Gastrocnemius medialis (tissue), 4 donors: ENCODE results near the gene ACOT7. TPM values are rescaled to one million over a fixed set of nuclear protein-coding genes. Genes with fewer than 3 reads are reported as not detected.

Source experiments
- ATAC-seq, 2 donors: fragments of 150-250 bp; one replicate each; pipeline ENCODE4 v1.9.1; 2016
- DNase-seq, 2 donors: peaks; one replicate each; pipeline ENCODE4 v3.0.0-alpha.2; 2019
- H3K27ac ChIP-seq, 4 donors: fragments of 200-600 bp; sonication (generic); 1 replicate in 1 of 4; 2 replicates in 3 of 4; pipeline ENCODE4 v1.5.1; 2016 to 2018; ENCODE audit warnings: mild to moderate bottlenecking in 2 of 4, moderate library complexity in 1 of 4
- H3K27me3 ChIP-seq, 3 donors: fragments of 200-600 bp; sonication (generic) in 2 of 3; 1 replicate in 1 of 3; 2 replicates in 2 of 3; pipeline versions ENCODE4 v1.5.1 to v1.6.0; 2016 to 2019; ENCODE audit warnings: mild to moderate bottlenecking in 1 of 3, moderate library complexity in 1 of 3
- H3K36me3 ChIP-seq, 2 donors: fragments of 200-600 bp; sonication (generic) in 1 of 2; one replicate each; pipeline ENCODE4 v1.5.1; 2017 to 2018
- H3K4me1 ChIP-seq, 2 donors: fragments of 200-600 bp; sonication (generic) in 1 of 2; one replicate each; pipeline ENCODE4 v1.5.1; 2016 to 2017; ENCODE audit warnings: mild to moderate bottlenecking in 2 of 2
- H3K4me3 ChIP-seq, 4 donors: fragments of 200-600 bp; sonication (generic) in 3 of 4; 1 replicate in 1 of 4; 2 replicates in 3 of 4; pipeline ENCODE4 v1.5.1; 2016 to 2019; ENCODE audit warnings: mild to moderate bottlenecking in 2 of 4
- H3K9me3 ChIP-seq, 3 donors: fragments of 200-600 bp; sonication (generic) in 2 of 3; 1 replicate in 1 of 3; 2 replicates in 2 of 3; pipeline ENCODE4 v1.5.1; 2016 to 2019
- POLR2A ChIP-seq, 2 donors: fragments of 450-650 bp; IDR thresholded peaks; one replicate each; pipeline ENCODE4 v1.6.1; 2017; ENCODE audit warnings: antibody characterized with exemption in 2 of 2, mild to moderate bottlenecking in 2 of 2, moderate library complexity in 2 of 2
- in situ Hi-C, 4 donors: fragments of 200-750 bp; cut with MboI; loops; one replicate each; pipeline versions ENCODE4 v1.15.0 to v1.8.0; 2017; ENCODE audit warnings: low sequenced_read_pairs in 4 of 4
- intact Hi-C: fragments of 100-400 bp; cut with DNase I; formaldehyde crosslinking; loops from one replicate; pipeline ENCODE4 v1.15.1; 2023; ENCODE audit warnings: low total_unique reads
- total RNA-seq, 4 donors: library from RNA; depleted of rRNA; stranded (reverse); fragments of >200 nt; gene quantifications; one replicate each; pipeline versions ENCODE4 v1.1.0 to v1.2.3, GENCODE V29; 2016
- TF ChIP-seq, protein P1 (sequence below), 5 experiments: fragments of 450-650 bp in 3 of 5; fragments of 200-600 bp in 2 of 5; sonication (generic) in 2 of 5; IDR thresholded peaks in 4 of 5; conservative IDR thresholded peaks in 1 of 5; 1 replicate in 4 of 5; 2 replicates in 1 of 5; pipeline ENCODE4 v1.5.1; 2016 to 2019; ENCODE audit warnings: antibody characterized with exemption in 5 of 5, mild to moderate bottlenecking in 3 of 5, moderate library complexity in 3 of 5

Gene ACOT7
- total RNA-seq, 4 donors from 2014 or later = 1.3 to 5.8 (median 3.2) TPM

DNA sequence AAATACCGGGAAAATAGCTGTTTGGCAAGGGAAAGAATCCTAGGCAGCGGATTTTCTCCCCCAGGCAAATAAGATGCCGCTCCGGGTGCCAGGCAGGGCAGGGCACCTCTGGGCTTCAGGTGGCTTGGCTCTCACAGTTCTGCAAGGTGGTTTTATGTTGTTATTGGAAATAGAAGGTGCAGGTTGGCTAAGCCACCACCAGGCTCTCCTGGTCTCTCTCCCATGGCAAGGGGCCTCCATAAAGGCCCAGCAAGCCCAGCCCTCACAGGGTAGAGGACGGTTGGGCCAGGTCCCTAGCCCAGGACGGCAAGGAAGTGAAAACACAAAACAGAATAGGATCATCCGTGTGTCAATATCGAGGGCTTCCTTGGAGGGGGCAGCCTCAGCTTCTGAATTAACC lies 95.0 kb downstream of the ACOT7 start:
- Histone ChIP-seq H3K27me3 (no peaks in the 10 kb centered on the region), H3K4me1 (peaks cover 0 to 7% of the 10 kb centered on the region in 2 donors), H3K4me3 (no peak overlapping the region), H3K27ac (no peak overlapping the region), H3K36me3 (no peaks in the 10 kb centered on the region), H3K9me3 (no peaks in the 10 kb centered on the region)
- ATAC-seq (no peak), DNase-seq (no peak)
- intact Hi-C loops (no loop called here), in situ Hi-C loops (no loop called here)
- TF ChIP-seq, protein P1, sequence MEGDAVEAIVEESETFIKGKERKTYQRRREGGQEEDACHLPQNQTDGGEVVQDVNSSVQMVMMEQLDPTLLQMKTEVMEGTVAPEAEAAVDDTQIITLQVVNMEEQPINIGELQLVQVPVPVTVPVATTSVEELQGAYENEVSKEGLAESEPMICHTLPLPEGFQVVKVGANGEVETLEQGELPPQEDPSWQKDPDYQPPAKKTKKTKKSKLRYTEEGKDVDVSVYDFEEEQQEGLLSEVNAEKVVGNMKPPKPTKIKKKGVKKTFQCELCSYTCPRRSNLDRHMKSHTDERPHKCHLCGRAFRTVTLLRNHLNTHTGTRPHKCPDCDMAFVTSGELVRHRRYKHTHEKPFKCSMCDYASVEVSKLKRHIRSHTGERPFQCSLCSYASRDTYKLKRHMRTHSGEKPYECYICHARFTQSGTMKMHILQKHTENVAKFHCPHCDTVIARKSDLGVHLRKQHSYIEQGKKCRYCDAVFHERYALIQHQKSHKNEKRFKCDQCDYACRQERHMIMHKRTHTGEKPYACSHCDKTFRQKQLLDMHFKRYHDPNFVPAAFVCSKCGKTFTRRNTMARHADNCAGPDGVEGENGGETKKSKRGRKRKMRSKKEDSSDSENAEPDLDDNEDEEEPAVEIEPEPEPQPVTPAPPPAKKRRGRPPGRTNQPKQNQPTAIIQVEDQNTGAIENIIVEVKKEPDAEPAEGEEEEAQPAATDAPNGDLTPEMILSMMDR (IDR thresholded peaks at IDR 0.05 in 4 of 5, conservative IDR thresholded peaks at IDR 0.05 in 1 of 5) = no peak
- no peak for TF ChIP-seq POLR2A (IDR thresholded peaks at IDR 0.05)

DNA sequence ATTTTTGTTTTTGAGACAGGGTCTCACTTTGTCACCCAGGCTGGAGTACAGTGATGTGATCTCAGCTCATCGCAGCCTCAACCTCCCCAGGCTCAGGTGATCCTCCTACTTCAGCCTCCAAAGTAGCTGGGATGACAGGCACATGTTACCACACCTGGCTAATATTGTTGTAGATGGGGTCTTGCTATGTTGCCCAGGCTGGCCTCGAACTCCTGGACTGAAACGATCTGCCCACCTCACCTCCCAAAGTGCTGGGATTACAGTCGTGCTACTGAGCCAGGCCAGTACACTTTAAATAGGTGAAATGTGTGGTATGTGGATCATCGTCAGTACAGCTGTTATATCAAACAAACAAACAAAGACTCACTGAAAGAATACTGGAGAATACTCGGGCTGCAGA lies 97.7 kb downstream of the ACOT7 start:
- ATAC-seq (no peak), DNase-seq (no peak)
- Histone ChIP-seq H3K9me3 (no peaks in the 10 kb centered on the region), H3K4me1 (peaks cover 0 to 7% of the 10 kb centered on the region in 2 donors), H3K27me3 (no peaks in the 10 kb centered on the region), H3K36me3 (no peaks in the 10 kb centered on the region), H3K27ac (no peak overlapping the region), H3K4me3 (no peak overlapping the region)
- intact Hi-C loops (no loop called here), in situ Hi-C loops (no loop called here)
- TF ChIP-seq, protein P1 (IDR thresholded peaks at IDR 0.05 in 4 of 5, conservative IDR thresholded peaks at IDR 0.05 in 1 of 5) = no peak
- no peak for TF ChIP-seq POLR2A (IDR thresholded peaks at IDR 0.05)

DNA sequence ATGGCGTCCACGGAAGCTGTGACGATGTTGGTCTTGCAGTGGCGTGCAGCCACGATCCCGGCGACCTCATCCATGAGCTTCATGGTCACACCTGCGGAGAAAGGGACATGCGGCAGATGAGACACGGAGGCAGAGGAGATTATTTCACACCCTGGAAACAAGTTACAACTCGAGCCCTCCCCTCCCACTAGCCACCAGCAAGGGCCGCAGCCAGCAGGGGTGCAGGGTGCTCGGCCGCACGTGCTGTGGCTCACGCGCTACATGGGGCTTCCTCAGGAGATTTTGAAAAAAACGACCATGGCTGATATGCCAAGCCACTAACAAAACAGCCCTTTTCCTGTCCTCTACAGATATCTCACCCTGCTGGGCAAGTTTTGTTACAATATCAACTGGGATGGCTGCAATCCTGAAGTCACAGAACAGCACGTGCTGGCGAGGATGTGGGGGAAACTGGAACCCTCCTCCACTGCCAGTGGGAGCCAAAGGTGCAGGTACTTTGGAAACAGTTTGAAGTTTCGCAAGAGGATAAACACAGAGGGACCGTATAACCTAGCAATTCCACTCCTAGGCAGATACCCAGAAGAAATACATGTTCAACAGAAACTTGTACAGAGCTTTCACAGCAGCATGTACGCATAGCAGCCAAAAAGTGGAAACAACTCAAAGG lies 98.5 kb downstream of the ACOT7 start:
- in situ Hi-C loops = no loop called here
- Histone ChIP-seq H3K4me3 (no peak overlapping the region), H3K4me1 (peaks cover 0 to 7% of the 10 kb centered on the region in 2 donors), H3K36me3 (no peaks in the 10 kb centered on the region), H3K27ac (no peak overlapping the region), H3K27me3 (no peaks in the 10 kb centered on the region), H3K9me3 (no peaks in the 10 kb centered on the region)
- ATAC-seq (no peak), DNase-seq (no peak)
- no peak for TF ChIP-seq POLR2A (IDR thresholded peaks at IDR 0.05)
- TF ChIP-seq, protein P1 (IDR thresholded peaks at IDR 0.05 in 4 of 5, conservative IDR thresholded peaks at IDR 0.05 in 1 of 5) = no peak
- intact Hi-C loops = no loop called here

DNA sequence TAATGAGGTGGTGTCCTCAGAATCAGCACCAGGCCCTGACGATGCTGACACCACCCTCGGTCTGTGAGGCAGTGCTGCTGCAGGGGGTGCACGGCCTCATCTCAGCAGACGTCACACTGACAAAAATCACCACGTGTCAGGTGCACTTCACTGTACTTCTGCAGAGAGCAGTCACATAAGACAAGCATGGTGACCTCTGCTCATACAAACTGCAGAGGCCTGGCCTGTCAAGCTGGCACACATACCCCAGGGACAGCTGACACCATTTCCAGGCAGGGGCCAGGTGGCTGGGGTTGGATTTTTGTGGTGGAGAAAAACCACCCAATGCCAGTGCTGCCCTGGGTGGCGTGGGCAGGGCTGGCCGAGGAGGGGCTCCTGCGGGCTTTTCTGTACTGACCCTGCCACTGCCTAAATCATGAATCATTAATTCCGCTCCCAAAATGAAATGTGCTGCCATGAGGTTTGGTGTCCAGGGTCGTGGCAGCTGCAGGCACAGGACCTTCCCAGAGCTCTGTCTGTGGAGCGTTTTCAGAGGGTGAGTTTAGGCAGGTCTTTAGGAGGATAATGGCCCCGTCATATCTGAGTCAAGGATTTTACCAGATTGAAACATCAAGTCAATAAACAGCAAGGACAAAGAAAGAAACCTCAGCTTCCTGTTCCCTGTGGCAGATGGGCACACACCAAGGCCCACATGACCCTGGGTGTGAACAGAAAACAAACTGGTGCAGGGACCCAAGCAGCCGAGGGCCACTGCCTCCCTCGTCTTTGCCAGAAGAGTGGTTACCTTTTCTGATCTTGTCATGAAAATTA lies 99.3 kb downstream of the ACOT7 start:
- in situ Hi-C loops = no loop called here

More for the DNA sequence above, 99.3 kb downstream of the ACOT7 start:
- no peaks in the 10 kb centered on the region for H3K36me3 ChIP-seq
- H3K4me3 ChIP-seq = no peak overlapping the region
- peaks cover 0 to 7% of the 10 kb centered on the region in 2 donors for H3K4me1 ChIP-seq
- no peak for TF ChIP-seq POLR2A (IDR thresholded peaks at IDR 0.05)
- TF ChIP-seq, protein P1 (IDR thresholded peaks at IDR 0.05 in 4 of 5, conservative IDR thresholded peaks at IDR 0.05 in 1 of 5) = no peak
- ATAC-seq (peak in 1 of 2 donors; percentile 68), DNase-seq (no peak)
- no peaks in the 10 kb centered on the region for H3K27me3 ChIP-seq
- peak overlapping the region in 1 of 4 donors; percentile 9 for H3K27ac ChIP-seq
- intact Hi-C loops = no loop called here
- no peaks in the 10 kb centered on the region for H3K9me3 ChIP-seq
